Right cardiac atrium (tissue), 5 donors: ENCODE measurements around the gene NLN. TPM values are rescaled to one million over a fixed set of nuclear protein-coding genes. Genes with fewer than 3 reads are reported as not detected.
A peak's percentile ranks its signal among the peaks of the same experiment; 100 is the strongest.

ENCODE experiments used
- ATAC-seq, 2 donors: fragments of 200-7000 bp; cut with Tn5 transposase; one replicate each; pipeline versions ENCODE4 v1.8.0 to v1.9.1; 2020; ENCODE audit warnings: moderate library complexity in 2 of 2, mild to moderate bottlenecking in 1 of 2
- DNase-seq, 3 donors: peaks; one replicate each; pipeline ENCODE4 v3.0.0-alpha.2; 2020
- H3K27ac ChIP-seq: one replicate; pipeline ENCODE4 v1.5.1; 2013; ENCODE audit warnings: mild to moderate bottlenecking, low read length, control low read depth, moderate library complexity
- H3K27me3 ChIP-seq: one replicate; pipeline ENCODE4 v1.6.1; 2013; ENCODE audit not compliant: control insufficient read depth, insufficient read depth
- H3K4me1 ChIP-seq: one replicate; pipeline ENCODE4 v1.6.1; 2013; ENCODE audit warnings: low read length; ENCODE audit not compliant: control insufficient read depth, insufficient read depth
- H3K4me3 ChIP-seq: one replicate; pipeline ENCODE4 v1.5.1; 2013; ENCODE audit warnings: low read length, control low read depth
- H3K9me3 ChIP-seq: one replicate; pipeline ENCODE4 v1.6.1; 2013; ENCODE audit warnings: low read length; ENCODE audit not compliant: control insufficient read depth
- WGBS: extraction: QIAGEN DNeasy Blood & Tissue Kit; methylation state at CpG from one replicate; pipeline ENCODE4 v1.1.7; 2013; 5-methylcytosine and 5-hydroxymethylcytosine counted together
- intact Hi-C, 4 donors: fragments of 100-400 bp; cut with DNase I; formaldehyde crosslinking; loops; one replicate each; pipeline versions ENCODE4 v1.11.0 to v1.14.0; 2022 to 2023
- polyA plus RNA-seq: library from polyadenylated mRNA; stranded (reverse); fragments of 200-250 nt; gene quantifications from one replicate; pipeline ENCODE4 v1.2.3, GENCODE V29; 2013
- total RNA-seq, 4 donors: library from RNA; stranded (reverse); fragmentation: NEBNext Ultra II Directional; extraction: Animal tissue kit (Norgen Biotek cat#: 25700); gene quantifications; one replicate each; pipeline ENCODE4 v1.2.1, GENCODE V29; 2021
- donor health status: healthy with polysubstance abuse.
- donor health status: DM: no; HTN: yes; CAD: no.
- donor health status: DM: no; HTN: no; CAD: no.
- donor health status: DM: no; HTN: yes; CAD: no; lungs with severe emphysema.
- donor health status: DM: yes; HTN: yes; CAD: no.

Gene NLN
- total and polyA plus RNA-seq, 5 donors = 2.3 to 11.9 (median 11.1) TPM

DNA sequence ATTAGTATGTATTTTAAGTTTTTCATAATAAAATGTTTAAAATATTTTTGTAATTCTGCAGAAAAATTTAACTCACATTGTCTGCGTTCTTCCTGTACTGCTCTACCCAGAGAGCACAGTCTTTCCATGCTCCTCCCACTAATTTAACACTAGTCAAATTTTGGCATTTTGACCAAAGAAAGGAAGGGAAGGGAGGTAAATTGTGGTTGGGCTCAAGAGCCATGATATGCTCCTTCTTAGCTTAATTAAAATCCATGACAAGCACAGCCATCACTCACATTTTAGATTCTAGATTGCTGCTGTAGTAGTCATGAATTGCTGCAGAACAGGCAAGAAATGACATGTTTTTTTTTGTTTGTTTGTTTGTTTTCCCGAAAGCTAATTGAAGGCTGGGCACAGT lies 98.4 kb downstream of the NLN start:
- H3K27ac ChIP-seq = no peak overlapping the region
- no peaks in the 10 kb centered on the region for H3K27me3 ChIP-seq
- no peak overlapping the region for H3K4me3 ChIP-seq
- 88% methylated on average over 2 of the region's 2 CpGs for WGBS
- intact Hi-C loops = no loop called here
- no peaks in the 10 kb centered on the region for H3K9me3 ChIP-seq
- ATAC-seq = no peak
- no peak for DNase-seq
- H3K4me1 ChIP-seq = no peaks in the 10 kb centered on the region

DNA sequence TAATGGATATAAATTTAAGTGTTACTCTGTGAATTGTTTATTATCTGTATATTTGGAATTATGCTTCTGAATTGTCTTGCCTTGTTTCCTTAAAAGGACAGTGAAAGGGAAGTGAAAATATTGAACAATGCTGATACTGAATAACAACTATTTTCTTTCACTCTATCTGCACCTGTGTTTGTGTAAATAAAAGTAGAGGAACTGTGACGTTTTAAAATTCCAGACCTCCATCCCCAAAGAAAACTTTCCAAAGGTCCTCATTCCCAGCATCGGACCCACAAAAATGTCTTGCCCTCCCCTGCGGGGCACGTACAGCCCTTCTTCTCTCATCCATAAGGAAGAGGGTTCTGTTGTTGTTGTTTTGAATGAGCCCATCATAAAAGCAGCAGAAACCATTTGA lies 100.0 kb downstream of the NLN start:
- ATAC-seq (no peak), DNase-seq (no peak)
- H3K27me3 ChIP-seq = no peaks in the 10 kb centered on the region
- no peaks in the 10 kb centered on the region for H3K9me3 ChIP-seq
- no peaks in the 10 kb centered on the region for H3K4me1 ChIP-seq
- H3K4me3 ChIP-seq = no peak overlapping the region
- intact Hi-C loops = no loop called here
- H3K27ac ChIP-seq = no peak overlapping the region
- 84% methylated on average over 4 of the region's 4 CpGs for WGBS

DNA sequence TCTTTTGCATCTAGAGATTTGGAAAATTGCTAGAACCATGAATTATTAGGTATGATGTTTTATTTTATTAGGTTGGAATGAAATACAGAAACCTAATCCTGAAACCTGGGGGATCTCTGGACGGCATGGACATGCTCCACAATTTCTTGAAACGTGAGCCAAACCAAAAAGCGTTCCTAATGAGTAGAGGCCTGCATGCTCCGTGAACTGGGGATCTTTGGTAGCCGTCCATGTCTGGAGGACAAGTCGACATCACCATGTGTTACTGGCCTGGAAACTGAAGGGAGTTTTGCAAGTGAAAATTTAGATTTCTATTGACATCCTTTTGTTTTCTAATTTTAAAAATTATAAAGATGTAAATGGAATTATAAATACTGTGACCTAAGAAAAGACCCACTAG lies 100.7 kb downstream of the NLN start:
- intact Hi-C loops = no loop called here
- no peak overlapping the region for H3K27ac ChIP-seq
- WGBS = 90% methylated on average over 6 of the region's 6 CpGs
- H3K4me3 ChIP-seq = no peak overlapping the region
- no peak for DNase-seq
- no peaks in the 10 kb centered on the region for H3K27me3 ChIP-seq
- H3K9me3 ChIP-seq = no peaks in the 10 kb centered on the region
- no peak for ATAC-seq
- no peaks in the 10 kb centered on the region for H3K4me1 ChIP-seq

DNA sequence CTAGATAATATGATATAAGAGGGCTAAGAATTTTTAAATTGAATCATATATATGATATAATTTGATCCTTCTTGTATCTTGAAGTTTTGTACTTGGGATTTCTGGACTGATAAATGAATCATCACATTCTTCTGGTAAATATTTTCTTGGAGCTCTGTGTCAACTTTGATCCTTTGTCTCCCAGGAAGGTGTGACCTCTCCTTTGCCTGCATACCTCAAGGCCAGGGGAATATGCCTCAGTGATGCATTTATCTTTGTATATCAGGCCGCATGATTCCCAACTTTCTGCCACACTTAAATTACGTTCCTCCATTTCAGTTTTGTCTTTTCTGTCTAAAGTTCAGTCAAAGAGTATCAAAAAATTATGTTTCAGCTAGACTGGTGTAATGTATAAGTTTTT lies 101.2 kb downstream of the NLN start:
- intact Hi-C loops = no loop called here
- H3K27me3 ChIP-seq = no peaks in the 10 kb centered on the region
- no peak overlapping the region for H3K4me3 ChIP-seq
- H3K9me3 ChIP-seq = no peaks in the 10 kb centered on the region
- no peak overlapping the region for H3K27ac ChIP-seq
- ATAC-seq = no peak
- H3K4me1 ChIP-seq = no peaks in the 10 kb centered on the region
- WGBS = 94% methylated on average over 2 of the region's 2 CpGs
- DNase-seq = no peak

DNA sequence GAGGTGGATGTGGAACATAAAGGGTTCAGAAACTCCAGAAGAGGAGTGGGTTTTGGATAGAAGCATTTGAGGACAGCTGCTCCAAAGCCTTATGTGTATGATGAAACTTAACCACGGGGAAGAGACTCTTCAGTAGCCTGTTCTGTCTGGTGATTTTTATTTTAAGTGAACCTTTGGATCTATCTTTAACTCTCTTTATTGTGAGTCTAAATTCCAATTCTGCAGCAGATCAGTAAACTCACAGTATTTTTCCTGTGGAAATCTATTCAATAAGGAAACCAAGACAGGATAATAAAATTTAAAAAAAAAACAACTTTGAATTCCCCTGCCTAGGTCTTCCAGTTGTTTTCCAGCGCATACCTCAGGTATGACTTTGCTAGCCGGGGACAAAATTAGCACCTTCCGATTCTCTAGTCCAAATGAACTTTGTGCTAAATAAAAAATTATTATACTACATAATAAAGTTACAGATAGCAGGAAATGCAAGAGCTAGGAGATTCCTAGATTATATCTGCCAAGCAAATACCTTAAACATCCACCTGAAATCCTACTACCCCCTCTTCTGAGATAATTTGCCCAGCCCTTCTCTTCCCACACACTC lies 101.9 kb downstream of the NLN start:
- no peak for DNase-seq
- no peak overlapping the region for H3K4me3 ChIP-seq
- intact Hi-C loops = no loop called here
- H3K27me3 ChIP-seq = no peaks in the 10 kb centered on the region
- no peaks in the 10 kb centered on the region for H3K9me3 ChIP-seq
- 77% methylated on average over 4 of the region's 4 CpGs for WGBS
- ATAC-seq = no peak
- H3K4me1 ChIP-seq = no peaks in the 10 kb centered on the region
- H3K27ac ChIP-seq = no peak overlapping the region

DNA sequence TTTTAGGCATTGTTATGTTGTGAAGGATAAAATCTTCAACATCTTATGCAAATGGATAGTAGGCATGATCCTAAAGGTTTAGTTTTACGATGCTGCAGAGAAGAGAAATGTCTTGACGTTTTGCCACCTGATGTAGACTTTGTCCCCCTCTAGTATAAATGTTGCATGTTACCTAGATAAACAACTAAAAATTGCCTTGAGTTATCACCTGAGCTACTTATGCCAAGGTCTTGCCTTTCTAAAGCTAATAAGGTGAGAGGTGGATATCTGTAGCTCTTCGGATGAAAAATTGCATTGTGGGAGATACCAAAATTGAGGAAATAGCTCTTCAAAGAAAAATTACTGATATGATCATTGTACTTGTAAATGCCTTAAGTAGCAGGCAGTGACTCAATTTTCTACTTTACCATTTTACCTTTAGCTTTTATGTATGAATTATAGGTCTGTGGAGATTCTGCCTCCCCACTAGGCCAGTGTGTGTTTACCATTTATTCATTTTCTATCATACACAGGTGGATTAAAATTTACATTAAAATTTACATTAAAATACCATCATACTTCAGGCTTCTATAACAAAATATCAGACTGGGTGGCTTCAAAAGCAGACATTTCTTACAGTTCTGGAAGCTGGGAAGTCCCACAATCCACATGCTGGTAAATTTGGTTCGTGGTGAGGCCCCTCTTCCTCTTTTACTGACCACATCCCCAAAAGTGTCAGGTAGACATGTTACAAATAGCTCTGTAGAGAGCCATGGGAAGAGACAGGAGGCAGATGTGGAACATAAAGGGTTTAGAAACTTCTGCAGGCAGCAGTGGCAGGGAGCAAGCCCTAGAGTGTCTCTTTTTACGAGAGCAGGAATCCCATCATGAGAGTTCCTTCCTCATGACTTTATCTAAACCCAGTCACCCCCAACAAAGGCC lies 103.7 kb downstream of the NLN start:
- Histone ChIP-seq H3K27me3 (no peaks in the 10 kb centered on the region), H3K4me3 (no peak overlapping the region), H3K27ac (no peak overlapping the region), H3K4me1 (no peaks in the 10 kb centered on the region), H3K9me3 (no peaks in the 10 kb centered on the region)
- ATAC-seq (no peak), DNase-seq (no peak)
- intact Hi-C loops = no loop called here
- 88% methylated on average over 5 of the region's 5 CpGs for WGBS

DNA sequence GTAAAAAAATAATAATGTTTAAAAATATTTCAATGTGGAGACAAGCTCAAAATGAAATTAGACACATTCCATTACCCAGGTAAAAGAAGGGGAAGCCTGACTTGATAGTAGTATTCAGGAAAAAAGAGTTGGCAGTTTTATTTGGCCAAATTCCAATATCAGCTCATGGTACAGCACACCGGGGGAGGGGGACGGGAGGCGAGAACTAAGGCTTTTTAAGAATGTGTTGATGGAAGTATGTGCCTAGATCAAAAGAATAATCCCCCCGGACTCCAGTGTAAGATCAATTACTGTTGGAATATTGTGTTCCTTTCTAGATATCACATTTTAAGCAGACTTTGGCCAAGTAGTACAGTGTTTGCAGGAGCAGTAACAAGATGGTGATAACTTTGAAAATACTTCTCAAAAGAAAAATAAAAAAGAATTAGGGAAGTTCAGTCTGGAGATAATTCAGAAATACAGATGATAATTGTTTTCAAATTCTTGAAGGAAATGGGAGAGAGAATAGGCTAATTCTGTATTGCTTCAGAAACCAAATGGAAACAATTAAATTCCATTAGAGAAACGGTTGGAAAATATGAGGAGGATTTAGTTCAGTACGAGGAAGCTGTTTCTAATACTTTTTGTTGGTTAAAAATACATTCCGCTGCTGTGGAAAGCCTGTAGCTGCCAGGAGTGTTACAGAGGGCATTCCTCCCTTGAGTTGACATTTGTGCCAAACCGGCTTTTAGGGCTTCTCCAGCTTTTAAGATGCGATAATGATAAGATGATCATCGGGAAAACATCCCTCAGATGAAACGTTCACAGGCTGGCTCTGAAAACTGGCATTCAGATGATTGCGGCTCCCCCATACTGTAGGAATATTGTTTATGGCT lies 106.3 kb downstream of the NLN start:
- intact Hi-C loops = no loop called here
- Histone ChIP-seq H3K9me3 (no peaks in the 10 kb centered on the region), H3K27me3 (no peaks in the 10 kb centered on the region), H3K4me1 (no peaks in the 10 kb centered on the region), H3K27ac (no peak overlapping the region), H3K4me3 (no peak overlapping the region)
- ATAC-seq (no peak), DNase-seq (no peak)
- WGBS = 39% methylated on average over 12 of the region's 12 CpGs

DNA sequence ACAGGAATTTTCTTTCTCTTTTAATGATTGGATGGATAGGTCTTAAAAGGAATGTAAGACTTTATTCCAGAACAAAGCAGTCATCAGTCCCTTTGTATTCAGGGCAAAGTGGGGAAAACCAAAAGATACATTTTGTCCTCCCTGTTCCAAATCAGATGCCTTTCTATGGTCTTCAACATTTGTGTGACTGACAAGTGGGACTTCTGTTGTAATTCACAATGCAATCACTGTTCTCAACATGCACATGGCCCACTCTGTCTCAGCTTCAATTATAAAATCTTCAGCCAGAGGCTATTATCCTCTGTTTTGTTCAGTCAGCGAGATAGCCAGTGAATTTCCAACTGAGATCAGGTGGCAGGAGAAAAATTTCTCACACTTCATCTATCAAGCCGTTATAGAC lies 108.9 kb downstream of the NLN start:
- Histone ChIP-seq H3K27me3 (no peaks in the 10 kb centered on the region), H3K4me3 (no peak overlapping the region), H3K27ac (no peak overlapping the region), H3K9me3 (no peaks in the 10 kb centered on the region), H3K4me1 (no peaks in the 10 kb centered on the region)
- DNase-seq (no peak), ATAC-seq (no peak)
- 57% methylated on average over 2 of the region's 2 CpGs for WGBS
- intact Hi-C loops = no loop called here

DNA sequence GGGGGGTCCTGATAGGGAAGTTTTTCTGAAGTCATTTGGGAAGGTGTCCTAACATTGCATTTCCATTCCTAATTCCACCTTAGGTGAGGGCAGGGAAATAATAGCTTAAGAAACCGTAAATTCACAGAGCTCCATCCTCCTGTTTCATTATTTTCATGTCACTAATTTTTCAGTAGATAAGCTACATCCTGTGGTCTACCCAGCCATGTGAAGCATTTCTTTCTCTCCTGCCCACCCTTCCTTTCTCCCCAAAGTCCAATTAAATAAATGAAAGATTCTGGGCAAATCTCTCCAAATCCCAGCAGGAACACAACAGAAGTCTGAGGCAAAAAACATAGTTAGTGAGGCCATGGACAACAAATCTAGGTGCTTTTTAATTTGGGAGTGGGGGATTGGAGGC lies 109.3 kb downstream of the NLN start:
- Histone ChIP-seq H3K4me1 (no peaks in the 10 kb centered on the region), H3K4me3 (no peak overlapping the region), H3K27me3 (no peaks in the 10 kb centered on the region), H3K27ac (no peak overlapping the region), H3K9me3 (no peaks in the 10 kb centered on the region)
- intact Hi-C loops = no loop called here
- no peak for ATAC-seq
- 73% methylated on average over 1 of the region's 1 CpG for WGBS
- DNase-seq = no peak

DNA sequence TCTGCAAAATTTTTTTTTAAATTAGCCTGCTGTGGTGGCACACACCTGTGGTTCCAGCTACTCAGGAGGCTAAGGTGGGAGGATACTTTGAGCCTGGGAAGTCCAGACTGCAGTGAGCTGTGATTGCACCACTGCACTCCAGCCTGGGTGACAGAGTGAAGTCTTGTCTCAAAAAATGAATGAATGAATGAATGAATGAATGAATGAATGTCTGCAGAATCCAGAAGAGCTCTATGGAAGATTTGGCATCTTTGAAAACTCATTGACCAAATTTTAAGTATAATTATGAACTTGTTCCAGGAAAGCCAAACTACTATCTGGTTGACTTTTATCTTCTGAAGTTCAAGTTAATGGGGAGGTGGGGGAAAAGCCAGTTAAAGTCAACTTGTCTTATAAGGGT lies 110.1 kb downstream of the NLN start:
- DNase-seq (no peak), ATAC-seq (no peak)
- no peak overlapping the region for H3K4me3 ChIP-seq
- H3K27ac ChIP-seq = no peak overlapping the region
- H3K9me3 ChIP-seq = no peaks in the 10 kb centered on the region
- H3K27me3 ChIP-seq = no peaks in the 10 kb centered on the region
- no peaks in the 10 kb centered on the region for H3K4me1 ChIP-seq
- intact Hi-C loops = no loop called here

DNA sequence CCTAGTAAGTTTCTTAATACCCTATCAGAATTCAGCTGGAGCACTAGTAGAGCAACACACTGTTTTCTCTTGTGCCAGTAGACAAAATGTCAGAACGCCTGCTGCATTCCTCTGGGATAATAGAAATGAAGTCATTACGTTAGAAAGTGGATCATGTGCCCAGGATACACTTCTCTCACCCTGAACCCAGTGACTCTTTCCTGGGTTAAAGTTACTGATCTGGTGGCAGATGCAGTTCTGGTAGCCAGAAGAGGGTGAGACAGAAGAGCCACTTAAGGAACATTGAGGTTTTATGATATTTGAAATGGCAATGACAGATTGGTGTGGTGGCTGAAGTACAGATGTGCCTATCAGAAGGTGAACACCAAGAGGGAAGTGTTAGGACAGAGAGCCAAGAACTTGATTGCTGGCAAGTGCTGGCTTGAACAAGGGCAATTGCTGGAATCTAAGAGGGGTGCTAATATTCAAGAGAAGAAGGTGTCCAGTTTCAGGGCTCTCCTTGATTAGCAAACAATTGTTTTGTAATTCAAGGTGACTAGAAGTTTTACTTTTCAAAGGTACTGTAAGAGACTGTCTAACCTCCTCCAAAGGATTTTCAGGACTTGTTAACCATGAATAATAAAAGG lies 110.7 kb downstream of the NLN start:
- Histone ChIP-seq H3K4me1 (no peaks in the 10 kb centered on the region), H3K9me3 (no peaks in the 10 kb centered on the region), H3K27me3 (no peaks in the 10 kb centered on the region), H3K4me3 (no peak overlapping the region), H3K27ac (no peak overlapping the region)
- WGBS = 46% methylated on average over 2 of the region's 2 CpGs
- DNase-seq = no peak
- intact Hi-C loops = no loop called here
- ATAC-seq = peak; percentile 50 to 53
